Karpas-422 (cell line): ENCODE data around the gene TEX44. TPM values are rescaled to one million over a fixed set of nuclear protein-coding genes. Genes with fewer than 3 reads are reported as not detected.

ENCODE experiments used
- DNase-seq: peaks from one replicate; pipeline ENCODE4 v3.0.0-alpha.2; 2015
- H2AFZ ChIP-seq: fragments of 200-600 bp; sonication (generic); 2 replicates; pipeline ENCODE4 v1.6.1; 2014; ENCODE audit warnings: antibody characterized with exemption, low read length, mixed read lengths
- H3K27ac ChIP-seq: fragments of 200-600 bp; sonication (generic); 2 replicates; pipeline ENCODE4 v1.5.1; 2014; ENCODE audit warnings: mild to moderate bottlenecking, low read length, moderate library complexity
- H3K27me3 ChIP-seq: fragments of 200-600 bp; sonication (generic); 2 replicates; pipeline ENCODE4 v1.6.1; 2014; ENCODE audit warnings: low read length, mixed read lengths
- H3K36me3 ChIP-seq: fragments of 200-600 bp; sonication (generic); 2 replicates; pipeline ENCODE4 v1.6.1; 2014; ENCODE audit warnings: low read length, mixed read lengths; ENCODE audit not compliant: insufficient read depth
- H3K4me1 ChIP-seq: fragments of 200-600 bp; sonication (generic); 2 replicates; pipeline ENCODE4 v1.6.1; 2014; ENCODE audit warnings: mild to moderate bottlenecking, low read length, mixed read lengths
- H3K4me2 ChIP-seq: fragments of 200-600 bp; sonication (generic); 2 replicates; pipeline ENCODE4 v1.6.1; 2014; ENCODE audit warnings: low read length, low read depth, mild to moderate bottlenecking; ENCODE audit not compliant: poor library complexity, severe bottlenecking
- H3K4me3 ChIP-seq: fragments of 200-600 bp; sonication (generic); 2 replicates; pipeline ENCODE4 v1.5.1; 2014; ENCODE audit warnings: mild to moderate bottlenecking, antibody characterized with exemption, low read length, mixed read lengths
- H3K79me2 ChIP-seq: fragments of 200-600 bp; sonication (generic); 2 replicates; pipeline ENCODE4 v1.6.1; 2014; ENCODE audit warnings: mild to moderate bottlenecking, low read length, mixed read lengths
- H3K9ac ChIP-seq: fragments of 200-600 bp; sonication (generic); 2 replicates; pipeline ENCODE4 v1.6.0; 2014; ENCODE audit warnings: low read length
- H3K9me2 ChIP-seq: fragments of 200-600 bp; sonication (generic), shearing (Covaris generic); replicated peaks from 2 replicates; pipeline ENCODE4 v1.6.0; 2014; ENCODE audit warnings: mild to moderate bottlenecking, low read length, moderate library complexity; ENCODE audit not compliant: insufficient read depth
- H3K9me3 ChIP-seq: fragments of 300-700, 200-600 bp; sonication (generic); 2 replicates; pipeline ENCODE4 v1.6.1; 2014; ENCODE audit warnings: low read length, mixed read lengths
- H4K20me1 ChIP-seq: fragments of 200-600 bp; sonication (generic); 2 replicates; pipeline ENCODE4 v1.6.1; 2014; ENCODE audit warnings: mild to moderate bottlenecking, antibody characterized with exemption, low read length, low read depth; ENCODE audit not compliant: insufficient read depth
- total RNA-seq: library from RNA; depleted of rRNA; stranded (reverse); fragments of >200 nt; shearing (Covaris generic); gene quantifications from 2 replicates; pipeline ENCODE4 v1.2.3, GENCODE V29; 2014; ENCODE audit warnings: low replicate concordance; rRNA removed

The TEX44 gene
- not detected in 2 replicates for total RNA-seq

DNA sequence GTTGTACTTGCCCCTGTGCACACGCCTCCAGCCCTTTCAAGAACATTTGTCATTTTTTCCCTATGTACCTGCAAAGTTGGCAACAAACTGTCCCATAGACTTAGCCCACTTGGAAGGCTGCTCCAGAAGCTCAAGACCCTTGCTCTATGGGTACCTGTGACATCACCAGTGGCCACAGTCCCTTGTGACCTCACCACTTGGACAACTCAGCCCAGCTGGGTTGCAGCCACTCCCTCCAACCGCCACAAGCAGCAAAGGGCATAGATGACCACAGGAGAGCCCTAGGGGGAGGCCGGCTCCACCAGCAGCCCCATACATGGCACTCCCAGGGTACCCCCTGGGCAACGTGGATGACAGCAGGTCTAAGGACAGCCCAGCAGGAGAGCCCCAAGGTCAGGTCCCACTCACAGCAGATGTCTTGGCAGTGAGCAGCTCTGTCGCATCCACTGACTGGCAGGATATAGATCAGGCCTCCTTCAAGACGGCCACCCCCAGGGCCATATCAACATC lies at the start of gene TEX44:
TEX44 (plus strand) TSS at position 229 of the 510 bp plus-strand sequence; CDS start at position 317, 88 bp downstream.
- H3K9ac ChIP-seq = no peak within 1 kb of the TSS
- no peaks in the 10 kb centered on the region for H3K79me2 ChIP-seq
- no peak within 1 kb of the TSS for H3K4me2 ChIP-seq
- no peaks in the 10 kb centered on the region for H3K9me3 ChIP-seq
- no peak within 1 kb of the TSS for H3K27ac ChIP-seq
- H3K9me2 ChIP-seq = no peaks in the 10 kb centered on the region
- H3K4me1 ChIP-seq = no peaks in the 10 kb centered on the region
- no peak for DNase-seq
- no peaks in the 10 kb centered on the region for H4K20me1 ChIP-seq
- no peaks in the 10 kb centered on the region for H3K27me3 ChIP-seq
- no peak within 1 kb of the TSS for H2AFZ ChIP-seq
- no peak within 1 kb of the TSS for H3K4me3 ChIP-seq
- H3K36me3 ChIP-seq = no peaks in the 10 kb centered on the region

DNA sequence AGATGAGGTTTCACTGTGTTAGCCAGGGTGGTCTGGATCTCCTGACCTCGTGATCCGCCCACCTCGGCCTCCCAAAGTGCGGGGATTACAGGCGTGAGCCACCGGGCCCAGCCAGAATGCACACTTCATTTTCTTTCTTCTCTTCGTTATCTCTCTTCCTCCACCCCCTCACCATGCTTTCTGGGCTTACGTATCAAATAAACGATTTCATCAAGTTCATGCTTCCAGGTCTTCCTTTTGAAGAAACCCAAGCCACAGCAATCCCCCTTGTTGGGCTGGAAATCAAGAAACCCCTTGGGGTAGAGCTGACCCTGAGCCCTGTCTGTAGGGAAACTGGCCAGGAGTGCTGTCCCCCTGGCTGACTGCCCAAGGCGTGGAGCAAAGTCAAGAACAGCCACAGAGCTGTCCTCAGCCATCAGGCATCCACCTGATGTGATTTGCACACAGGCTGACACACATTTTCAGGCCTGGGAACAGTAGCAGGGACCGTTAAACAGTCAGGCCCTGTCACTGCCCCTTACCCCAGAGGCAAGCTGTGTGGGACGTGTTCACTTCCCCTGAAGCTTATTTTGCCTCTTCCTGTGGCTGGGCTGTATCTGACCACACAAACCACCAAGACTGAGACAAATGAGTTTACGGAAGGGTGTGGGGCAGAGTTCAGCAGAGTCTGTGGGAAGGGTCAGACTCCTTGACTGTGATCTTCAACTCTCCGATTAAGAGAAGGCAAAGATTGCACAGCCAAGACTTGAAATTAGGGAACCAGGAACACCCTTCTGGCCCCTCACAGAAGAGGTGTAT lies 47.4 kb upstream of the TEX44 start:
- H3K27me3 ChIP-seq = no peaks in the 10 kb centered on the region
- H3K27ac ChIP-seq = no peak overlapping the region

DNA sequence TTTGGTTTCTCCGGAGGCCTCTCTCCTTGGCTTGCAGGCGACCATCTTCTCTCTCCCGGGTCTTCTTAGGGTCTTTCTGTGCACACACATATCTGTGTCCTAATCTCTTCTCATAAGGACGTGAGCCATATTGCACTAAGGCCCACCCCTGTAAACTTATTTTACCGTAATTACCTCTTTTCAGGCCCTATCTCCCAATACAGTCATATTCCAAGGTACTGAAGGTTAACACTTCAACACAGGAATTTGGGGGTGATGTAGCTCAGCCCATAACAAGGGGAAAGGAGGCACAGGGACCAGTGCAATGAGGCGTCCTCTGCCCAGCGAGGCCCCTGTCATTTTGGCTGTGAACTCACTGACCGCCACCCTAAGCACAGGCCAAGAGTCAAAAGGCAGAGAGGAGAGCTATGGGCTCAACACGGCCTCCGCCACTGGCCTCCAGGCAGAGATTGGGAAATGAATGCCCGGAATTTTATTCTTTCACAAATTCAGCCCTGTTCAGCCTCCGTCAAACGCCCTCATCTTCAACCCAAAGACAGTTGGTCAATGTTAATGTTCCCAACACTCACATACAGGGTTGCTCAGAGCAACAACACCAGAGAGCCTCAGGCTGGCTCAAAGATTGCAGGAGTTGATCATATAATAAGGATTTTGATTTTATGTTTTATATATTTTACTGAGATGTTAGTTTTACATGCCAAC lies 46.5 kb upstream of the TEX44 start:
- Histone ChIP-seq H3K36me3 (no peaks in the 10 kb centered on the region), H3K9me3 (peaks cover 6% of the 10 kb centered on the region), H3K4me2 (no peak overlapping the region), H3K27me3 (no peaks in the 10 kb centered on the region), H3K9ac (no peak overlapping the region), H3K79me2 (no peaks in the 10 kb centered on the region), H3K4me1 (no peaks in the 10 kb centered on the region), H2AFZ (no peak overlapping the region), H3K4me3 (no peak overlapping the region), H3K9me2 (no peaks in the 10 kb centered on the region), H4K20me1 (no peaks in the 10 kb centered on the region), H3K27ac (no peak overlapping the region)
- no peak for DNase-seq

More for the DNA sequence above, 47.4 kb upstream of the TEX44 start:
- H3K4me1 ChIP-seq = no peaks in the 10 kb centered on the region
- no peaks in the 10 kb centered on the region for H3K36me3 ChIP-seq
- no peak overlapping the region for H3K4me3 ChIP-seq
- no peak overlapping the region for H3K4me2 ChIP-seq
- no peaks in the 10 kb centered on the region for H3K79me2 ChIP-seq
- peaks cover 6% of the 10 kb centered on the region for H3K9me3 ChIP-seq
- no peak for DNase-seq
- H3K9me2 ChIP-seq = no peaks in the 10 kb centered on the region
- no peaks in the 10 kb centered on the region for H4K20me1 ChIP-seq
- no peak overlapping the region for H3K9ac ChIP-seq
- no peak overlapping the region for H2AFZ ChIP-seq

DNA sequence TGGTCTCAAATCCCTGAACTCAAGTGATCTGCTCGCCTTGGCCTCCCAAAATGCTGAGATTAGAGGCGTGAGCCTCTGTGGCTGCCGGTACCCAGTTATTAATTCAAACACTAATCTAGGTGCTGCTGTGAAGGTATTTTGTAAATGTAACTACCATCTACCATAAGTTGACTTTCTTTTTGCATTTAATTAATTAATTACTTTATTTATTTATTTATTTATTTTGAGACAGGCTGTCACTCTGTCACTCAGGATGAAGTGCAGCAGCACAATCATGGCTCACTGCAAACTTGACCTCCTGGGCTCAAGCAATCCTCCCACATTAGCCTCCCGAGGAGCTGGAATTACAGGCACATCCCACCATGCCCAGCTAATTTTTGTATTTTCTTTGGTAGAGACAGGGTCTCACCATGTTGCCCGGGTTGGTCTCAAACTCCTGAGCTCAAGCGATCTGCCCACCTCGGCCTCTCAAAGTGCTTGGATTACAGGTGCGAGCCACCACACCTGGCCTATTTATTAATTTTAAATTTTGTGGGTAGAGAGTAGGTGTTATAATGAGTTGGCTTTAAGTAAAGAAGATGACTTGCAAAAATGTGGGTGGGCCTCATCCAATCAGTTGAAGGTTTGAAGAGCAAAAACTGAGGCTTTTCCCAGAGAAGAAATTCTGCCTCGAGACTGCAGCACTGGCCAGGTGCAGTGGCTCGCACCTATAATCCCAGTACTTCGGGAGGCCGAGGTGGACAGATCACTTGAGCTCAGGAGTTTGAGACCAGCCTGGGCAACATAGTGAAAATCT lies 45.2 kb upstream of the TEX44 start:
- Histone ChIP-seq H3K36me3 (no peaks in the 10 kb centered on the region), H4K20me1 (no peaks in the 10 kb centered on the region), H3K9ac (no peak overlapping the region), H3K27ac (no peak overlapping the region), H3K4me1 (no peaks in the 10 kb centered on the region), H3K9me2 (no peaks in the 10 kb centered on the region), H3K4me3 (no peak overlapping the region), H2AFZ (no peak overlapping the region), H3K4me2 (no peak overlapping the region), H3K79me2 (no peaks in the 10 kb centered on the region), H3K27me3 (no peaks in the 10 kb centered on the region), H3K9me3 (peaks cover 9% of the 10 kb centered on the region)
- DNase-seq = no peak

DNA sequence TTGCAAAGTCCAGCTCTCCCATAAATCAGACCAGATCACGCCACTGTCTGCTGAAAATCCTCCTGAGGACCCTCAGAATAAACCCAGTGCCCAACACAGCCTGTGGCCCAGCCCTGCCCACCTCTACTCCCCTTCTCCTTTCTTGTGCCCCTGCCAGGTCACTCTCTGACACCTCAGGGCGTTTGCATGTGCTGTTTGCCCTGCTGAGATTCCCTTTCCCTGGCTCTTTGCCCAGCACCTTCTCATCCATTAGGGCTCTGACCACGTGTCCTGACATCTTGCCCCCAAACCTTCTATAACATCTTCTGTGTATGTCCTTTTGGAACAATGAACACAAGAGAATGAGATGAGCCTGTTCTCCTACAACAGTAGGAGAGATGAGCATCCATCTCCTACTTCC lies 43.9 kb upstream of the TEX44 start:
- H3K79me2 ChIP-seq = no peaks in the 10 kb centered on the region
- H3K36me3 ChIP-seq = no peaks in the 10 kb centered on the region
- no peak overlapping the region for H3K4me3 ChIP-seq
- H3K9ac ChIP-seq = no peak overlapping the region
- no peak overlapping the region for H3K4me2 ChIP-seq
- H3K9me3 ChIP-seq = peaks cover 12% of the 10 kb centered on the region; the same call in 1 of the 2 replicates
- H3K9me2 ChIP-seq = no peaks in the 10 kb centered on the region
- no peaks in the 10 kb centered on the region for H3K4me1 ChIP-seq
- DNase-seq = no peak
- H3K27me3 ChIP-seq = peaks cover 6% of the 10 kb centered on the region; the same call in 1 of the 2 replicates
- no peak overlapping the region for H2AFZ ChIP-seq
- no peaks in the 10 kb centered on the region for H4K20me1 ChIP-seq
- H3K27ac ChIP-seq = no peak overlapping the region

DNA sequence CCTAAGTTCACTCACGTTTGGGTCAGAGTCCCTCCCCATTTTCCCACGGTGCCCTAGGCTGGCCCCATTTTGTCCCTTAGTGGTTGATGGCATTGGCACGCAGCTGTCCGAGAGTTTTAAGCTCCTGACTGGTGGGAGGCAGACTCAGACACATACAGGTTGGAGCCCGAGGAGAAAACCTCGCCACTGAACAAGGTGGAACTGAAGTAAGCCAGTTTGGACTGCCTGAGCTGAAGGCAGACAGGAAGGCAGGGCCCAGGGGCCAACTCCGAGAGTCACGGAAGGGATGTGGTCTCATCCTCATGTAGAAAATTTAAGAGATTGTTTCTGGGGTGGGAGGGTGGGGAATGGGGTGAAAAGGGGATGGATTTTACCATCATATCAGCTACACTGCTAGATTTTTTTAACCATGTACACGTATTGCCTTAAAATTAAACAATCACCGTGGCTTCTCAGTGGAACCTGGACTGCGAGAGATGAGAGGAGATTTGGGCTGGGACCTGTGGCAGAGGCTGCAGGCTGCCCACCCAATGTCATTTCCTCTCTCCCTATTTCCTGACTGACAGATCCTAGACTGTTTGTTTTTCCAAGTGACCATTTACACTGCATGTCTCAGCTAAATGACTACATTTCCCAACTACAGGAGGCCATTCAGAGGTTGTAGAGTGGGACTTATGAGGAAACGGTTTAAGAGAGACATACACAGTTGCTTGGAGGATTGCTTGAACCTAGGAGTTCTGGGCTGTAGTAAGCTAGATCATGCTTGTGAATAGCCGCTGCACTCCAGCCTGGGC lies 43.0 kb upstream of the TEX44 start:
- Histone ChIP-seq H3K4me1 (no peaks in the 10 kb centered on the region), H3K36me3 (no peaks in the 10 kb centered on the region), H3K4me3 (no peak overlapping the region), H2AFZ (no peak overlapping the region), H3K27me3 (peaks cover 6% of the 10 kb centered on the region; the same call in 1 of the 2 replicates), H3K27ac (no peak overlapping the region), H3K79me2 (no peaks in the 10 kb centered on the region), H3K9me3 (peaks cover 12% of the 10 kb centered on the region; the same call in 1 of the 2 replicates), H3K9me2 (no peaks in the 10 kb centered on the region), H3K9ac (no peak overlapping the region), H4K20me1 (no peaks in the 10 kb centered on the region), H3K4me2 (no peak overlapping the region)
- DNase-seq = no peak

DNA sequence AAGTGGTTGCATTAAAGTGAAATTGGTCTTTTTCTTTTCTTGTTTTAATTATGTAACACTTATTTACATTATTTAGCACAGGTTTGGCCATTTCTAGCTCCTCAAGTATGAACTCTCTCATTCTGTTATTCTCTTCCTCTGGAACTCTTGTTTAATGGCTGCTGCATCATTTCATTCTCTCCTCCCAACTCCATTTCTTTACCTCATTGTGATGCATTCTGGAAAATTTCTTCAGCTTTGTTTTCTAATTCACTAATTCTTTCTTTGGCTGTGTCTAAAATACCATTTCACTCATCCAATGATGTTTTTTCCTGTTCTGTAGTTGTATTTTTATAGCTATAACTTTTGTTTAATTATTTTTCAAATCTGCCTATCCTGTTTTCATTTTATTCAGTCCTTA lies 39.9 kb upstream of the TEX44 start:
- Histone ChIP-seq H3K9me3 (peaks cover 12% of the 10 kb centered on the region; the same call in 1 of the 2 replicates), H2AFZ (no peak overlapping the region)

More for the DNA sequence above, 39.9 kb upstream of the TEX44 start:
- Histone ChIP-seq H3K27ac (no peak overlapping the region), H3K9ac (no peak overlapping the region), H3K4me3 (no peak overlapping the region), H3K9me2 (no peaks in the 10 kb centered on the region), H3K4me2 (no peak overlapping the region), H3K27me3 (peaks cover 6% of the 10 kb centered on the region; the same call in 1 of the 2 replicates), H4K20me1 (no peaks in the 10 kb centered on the region), H3K4me1 (no peaks in the 10 kb centered on the region), H3K36me3 (no peaks in the 10 kb centered on the region), H3K79me2 (no peaks in the 10 kb centered on the region)
- DNase-seq = no peak
